NCI-H345 treated with DMSO at 0.1 percent for 48 hours (cell line): ENCODE measurements around the gene SLC25A6.
"Not testable (repeated sequence)": the region's sequence is repeated elsewhere in the genome, so short reads cannot be mapped to it uniquely, and the experiment has no call there.

Source experiments
- DNase-seq: peaks from one replicate; lab custom pipeline; 2025; ENCODE audit not compliant: unreplicated experiment; lab: John Stamatoyannopoulos, UW

Gene SLC25A6

GRCh38 chrX:1355131-1356046, 36.5 kb downstream of the SLC25A6 start:
- DNase-seq, result no peak

- no peak for DNase-seq
Observed at GRCh38 chrX:1354036-1355019, 37.6 kb downstream of the SLC25A6 start.

GRCh38 chrX:1351981-1352714, 39.8 kb downstream of the SLC25A6 start:
- DNase-seq, result no peak

GRCh38 chrX:1349606-1350005, 42.3 kb downstream of the SLC25A6 start:
- DNase-seq, result not testable (repeated sequence)

GRCh38 chrX:1341545-1342184, 50.2 kb downstream of the SLC25A6 start:
- DNase-seq, result no peak

GRCh38 chrX:1336948-1337779, 54.7 kb downstream of the SLC25A6 start:
- DNase-seq, result no peak

- DNase-seq, result no peak
Observed at GRCh38 chrX:1336331-1336943, 55.5 kb downstream of the SLC25A6 start, which contains the start of gene IL3RA. Gene IL3RA (plus strand): TSS chrX:1336785. CDS start chrX:1341766, 4,981 bp downstream.
